ENCODE results near the gene C10orf105.

DNA sequence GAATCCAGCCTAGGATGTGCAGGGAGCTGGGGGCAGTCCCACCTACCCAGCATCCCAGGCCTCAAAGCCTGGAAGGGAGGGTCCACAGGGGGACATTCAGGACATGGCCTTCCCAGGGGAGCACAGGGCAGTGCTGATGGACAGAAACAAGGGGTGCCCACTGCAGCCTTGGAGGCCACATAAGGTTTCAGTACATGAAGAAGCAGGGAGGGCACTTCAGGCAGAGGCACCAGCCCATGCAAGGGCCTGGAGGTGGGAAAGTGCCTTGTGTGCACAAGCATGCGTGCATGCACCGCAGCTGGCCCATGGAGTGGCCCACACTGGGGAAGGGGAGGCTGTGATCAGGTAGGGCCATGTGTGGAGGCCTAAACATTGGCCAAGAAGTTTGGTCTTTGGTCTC, 9.1 kb downstream of the C10orf105 start:
- no peak for TF ChIP-seq TAF1 (IDR thresholded peaks at IDR 0.05; ENCODE audit: low read depth, low read length)
- no peak for TF ChIP-seq POLR2A (IDR thresholded peaks at IDR 0.05; ENCODE audit: low read depth, low read length)
- no peak for TF ChIP-seq POLR2AphosphoS5 (IDR thresholded peaks at IDR 0.05; ENCODE audit: low read depth, low read length)
- no peak for TF ChIP-seq PAX5 (IDR thresholded peaks at IDR 0.05; ENCODE audit: insufficient read depth, low read length, severe bottlenecking)

All from GM12891 (cell line).